ENCODE data around the gene PSMB7.

DNA sequence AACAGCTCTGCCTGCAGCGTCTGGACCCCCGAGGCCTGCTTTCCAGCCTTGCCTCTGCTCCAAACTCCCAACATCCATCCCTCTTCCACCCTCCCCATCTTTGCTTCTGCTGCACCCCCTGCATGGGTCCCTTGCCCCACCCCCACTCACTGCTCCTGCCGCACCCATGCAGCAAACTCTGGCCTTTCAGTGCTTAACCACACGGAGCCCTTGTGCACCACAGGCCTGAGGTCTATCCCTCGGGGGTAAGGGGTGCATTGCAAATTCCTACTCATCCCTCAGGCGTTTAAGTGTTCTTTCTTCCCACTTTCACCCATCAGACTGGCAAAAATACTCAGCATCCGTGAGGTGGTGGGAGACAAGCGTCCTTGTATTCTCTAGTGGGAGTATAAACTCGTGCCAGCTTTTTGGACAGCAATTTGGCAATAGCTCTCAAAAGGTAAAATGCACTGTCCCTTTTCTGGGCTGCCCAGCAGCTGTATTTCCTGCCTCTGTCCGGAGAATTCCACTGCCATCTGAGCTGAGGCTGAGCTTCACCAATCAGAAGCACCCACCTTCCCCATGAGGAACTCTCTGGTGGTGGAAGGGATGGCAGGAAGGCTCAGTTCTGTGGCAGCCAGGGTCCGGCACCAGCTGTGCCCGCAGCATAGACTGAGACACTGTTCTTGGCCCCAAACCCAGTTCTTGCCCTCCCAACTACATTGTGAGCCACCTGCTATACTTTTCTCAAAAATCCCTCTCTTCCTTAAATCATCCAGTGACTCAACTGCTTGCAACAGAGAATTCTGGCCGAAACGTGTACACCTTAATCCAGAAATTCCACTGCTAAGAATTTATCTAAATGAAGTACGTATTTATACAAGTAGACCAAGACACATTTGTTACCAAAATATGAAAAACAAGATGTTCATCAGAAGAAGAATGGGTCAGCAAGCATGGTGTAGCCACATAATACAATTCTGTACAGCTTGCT lies 15.0 kb downstream of the PSMB7 start:
- TF ChIP-seq, protein P1, sequence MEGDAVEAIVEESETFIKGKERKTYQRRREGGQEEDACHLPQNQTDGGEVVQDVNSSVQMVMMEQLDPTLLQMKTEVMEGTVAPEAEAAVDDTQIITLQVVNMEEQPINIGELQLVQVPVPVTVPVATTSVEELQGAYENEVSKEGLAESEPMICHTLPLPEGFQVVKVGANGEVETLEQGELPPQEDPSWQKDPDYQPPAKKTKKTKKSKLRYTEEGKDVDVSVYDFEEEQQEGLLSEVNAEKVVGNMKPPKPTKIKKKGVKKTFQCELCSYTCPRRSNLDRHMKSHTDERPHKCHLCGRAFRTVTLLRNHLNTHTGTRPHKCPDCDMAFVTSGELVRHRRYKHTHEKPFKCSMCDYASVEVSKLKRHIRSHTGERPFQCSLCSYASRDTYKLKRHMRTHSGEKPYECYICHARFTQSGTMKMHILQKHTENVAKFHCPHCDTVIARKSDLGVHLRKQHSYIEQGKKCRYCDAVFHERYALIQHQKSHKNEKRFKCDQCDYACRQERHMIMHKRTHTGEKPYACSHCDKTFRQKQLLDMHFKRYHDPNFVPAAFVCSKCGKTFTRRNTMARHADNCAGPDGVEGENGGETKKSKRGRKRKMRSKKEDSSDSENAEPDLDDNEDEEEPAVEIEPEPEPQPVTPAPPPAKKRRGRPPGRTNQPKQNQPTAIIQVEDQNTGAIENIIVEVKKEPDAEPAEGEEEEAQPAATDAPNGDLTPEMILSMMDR (conservative IDR thresholded peaks at IDR 0.05; ENCODE audit: low read depth, low read length) = no peak
- no peak for TF ChIP-seq EZH2 (IDR thresholded peaks at IDR 0.05; ENCODE audit: borderline replicate concordance, low read depth, low read length, poor library complexity, severe bottlenecking)
